Suprapubic skin (tissue), 3 donors: Measurements from ENCODE around the gene RUSF1.

Experiments used
- CTCF ChIP-seq, 2 donors: fragments of 200-600 bp in 1 of 2; fragments of 450-650 bp in 1 of 2; sonication (generic) in 1 of 2; IDR thresholded peaks; one replicate each; pipeline ENCODE4 v1.5.1; 2016 to 2019; ENCODE audit warnings: antibody characterized with exemption in 2 of 2, mild to moderate bottlenecking in 1 of 2, moderate library complexity in 1 of 2
- POLR2A ChIP-seq, 2 donors: fragments of 450-650 bp; IDR thresholded peaks; one replicate each; pipeline ENCODE4 v1.6.1; 2017; ENCODE audit warnings: antibody characterized with exemption in 2 of 2, mild to moderate bottlenecking in 2 of 2, moderate library complexity in 2 of 2

- TF ChIP-seq POLR2A (IDR thresholded peaks at IDR 0.05) (no peak), CTCF (IDR thresholded peaks at IDR 0.05) (no peak)
Measured at GRCh38 chr16:31513126-31513525, 4.9 kb upstream of the RUSF1 start.
